OCI-LY1 (cell line): ENCODE results near the gene TRIM63.

Experiments used
- H2AFZ ChIP-seq: fragments of 200-600 bp; sonication (generic), shearing (Covaris generic); 2 replicates; pipeline ENCODE4 v1.6.0; 2014; ENCODE audit warnings: antibody characterized with exemption, mild to moderate bottlenecking, low read length
- H3F3A ChIP-seq: fragments of 200-600 bp; sonication (generic), shearing (Covaris generic); 2 replicates; pipeline ENCODE4 v1.6.0; 2014; ENCODE audit warnings: mild to moderate bottlenecking, antibody characterized with exemption, low read length, moderate library complexity; ENCODE audit not compliant: insufficient read depth
- H3K27ac ChIP-seq: fragments of 200-600 bp; sonication (generic); 2 replicates; pipeline ENCODE4 v1.5.1; 2014; ENCODE audit warnings: low read length, mixed run types, mild to moderate bottlenecking, low read depth; ENCODE audit not compliant: poor library complexity, severe bottlenecking
- H3K27me3 ChIP-seq: fragments of 200-600 bp; sonication (generic); 2 replicates; pipeline ENCODE4 v1.6.0; 2014; ENCODE audit warnings: antibody characterized with exemption, mild to moderate bottlenecking, low read length, moderate library complexity; ENCODE audit not compliant: insufficient read depth
- H3K36me3 ChIP-seq: fragments of 200-600 bp; sonication (generic); 2 replicates; pipeline ENCODE4 v1.6.1; 2014; ENCODE audit warnings: mild to moderate bottlenecking, antibody characterized with exemption, low read length, moderate library complexity, mixed read lengths; ENCODE audit not compliant: insufficient read depth
- H3K4me1 ChIP-seq: fragments of 200-600 bp; sonication (generic); 2 replicates; pipeline ENCODE4 v1.5.1; 2014; ENCODE audit warnings: mild to moderate bottlenecking, low read length, moderate library complexity; ENCODE audit not compliant: insufficient read depth, severe bottlenecking
- H3K4me2 ChIP-seq: fragments of 200-600 bp; sonication (generic), shearing (Covaris generic); 2 replicates; pipeline ENCODE4 v1.6.1; 2014; ENCODE audit warnings: low read length
- H3K4me3 ChIP-seq: fragments of 200-600 bp; sonication (generic); 2 replicates; pipeline ENCODE4 v1.5.1; 2014; ENCODE audit warnings: low read length, low read depth, mild to moderate bottlenecking, mixed read lengths; ENCODE audit not compliant: poor library complexity, severe bottlenecking
- H3K79me2 ChIP-seq: fragments of 200-600 bp; shearing (Covaris generic); 2 replicates; pipeline ENCODE4 v1.6.1; 2016; ENCODE audit warnings: mixed run types, low read length, mixed read lengths; ENCODE audit not compliant: insufficient read depth
- H3K9ac ChIP-seq: fragments of 200-600 bp; sonication (generic), shearing (Covaris generic); 2 replicates; pipeline ENCODE4 v1.6.1; 2014; ENCODE audit warnings: mild to moderate bottlenecking, low read length, mixed read lengths
- H3K9me2 ChIP-seq: fragments of 200-600 bp; sonication (generic), shearing (Covaris generic); 2 replicates; pipeline ENCODE4 v1.6.1; 2014; ENCODE audit warnings: low read depth, mild to moderate bottlenecking, low read length, mixed read lengths
- H3K9me3 ChIP-seq: fragments of 200-600 bp; shearing (Covaris generic); 2 replicates; pipeline ENCODE4 v1.6.1; 2014; ENCODE audit warnings: low read length, mixed read lengths
- H4K20me1 ChIP-seq: fragments of 200-600 bp; sonication (generic), shearing (Covaris generic); 2 replicates; pipeline ENCODE4 v1.6.0; 2016; ENCODE audit warnings: mild to moderate bottlenecking, low read length; ENCODE audit not compliant: insufficient read depth
- CTCF ChIP-seq: fragments of 200-600 bp; sonication (generic), shearing (Covaris generic); IDR thresholded peaks from 2 replicates; pipeline ENCODE4 v1.5.1; 2017; ENCODE audit warnings: mild to moderate bottlenecking, antibody characterized with exemption, low read length, moderate library complexity, mixed read lengths
- EZH2 ChIP-seq: fragments of 200-600 bp; sonication (generic), shearing (Covaris generic); IDR thresholded peaks from 2 replicates; pipeline ENCODE4 v1.8.0; 2017; ENCODE audit warnings: borderline replicate concordance, mixed run types, mild to moderate bottlenecking, antibody characterized with exemption, low read length, moderate library complexity, mixed read lengths

The TRIM63 gene

DNA sequence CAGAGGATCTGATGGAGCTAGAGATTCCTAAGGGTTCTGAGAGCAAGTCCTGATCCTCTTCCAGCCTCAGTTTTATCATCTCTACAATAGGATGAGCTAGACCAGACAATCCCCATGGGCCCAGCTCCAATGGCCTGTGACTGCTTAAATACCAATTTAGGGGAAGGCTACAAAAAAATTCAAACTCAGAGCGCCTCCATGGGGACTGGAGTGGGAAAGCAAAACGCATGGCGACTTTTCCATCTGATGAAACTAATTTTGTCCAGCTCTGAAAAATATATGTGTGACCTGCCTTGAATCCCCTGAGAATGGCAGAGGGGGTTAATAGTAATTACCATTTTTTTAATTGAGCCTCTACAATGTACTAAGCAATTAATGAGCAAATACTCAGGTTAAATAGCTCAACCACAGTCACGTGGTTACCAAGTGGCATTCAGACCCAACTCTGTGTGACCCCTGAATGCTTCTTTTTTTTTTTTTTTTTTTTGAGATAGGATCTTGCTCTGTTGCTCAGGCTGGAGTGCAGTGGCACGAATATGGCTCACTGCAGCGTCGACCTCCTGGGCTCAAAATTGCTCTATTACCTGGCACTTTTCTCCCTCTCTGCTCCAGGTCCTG lies 37.5 kb downstream of the TRIM63 start:
- H3K9ac ChIP-seq: no peak overlapping the region
- no peaks in the 10 kb centered on the region for H3K9me2 ChIP-seq
- no peak overlapping the region for H3K27ac ChIP-seq
- H3F3A ChIP-seq: no peaks in the 10 kb centered on the region
- H3K79me2 ChIP-seq: no peaks in the 10 kb centered on the region
- no peaks in the 10 kb centered on the region for H3K36me3 ChIP-seq
- no peaks in the 10 kb centered on the region for H3K9me3 ChIP-seq
- H3K4me3 ChIP-seq: no peak overlapping the region
- H3K4me1 ChIP-seq: peaks cover 4% of the 10 kb centered on the region
- no peak overlapping the region for H3K4me2 ChIP-seq
- H3K27me3 ChIP-seq: no peaks in the 10 kb centered on the region
- TF ChIP-seq CTCF (peak; percentile 25; the same call in 1 of the 2 replicates), EZH2 (no peak)
- H4K20me1 ChIP-seq: no peaks in the 10 kb centered on the region
- no peak overlapping the region for H2AFZ ChIP-seq

- H3K27me3 ChIP-seq: no peaks in the 10 kb centered on the region
- no peak overlapping the region for H2AFZ ChIP-seq
- no peaks in the 10 kb centered on the region for H3K79me2 ChIP-seq
- no peaks in the 10 kb centered on the region for H3K36me3 ChIP-seq
- H3K4me2 ChIP-seq: no peak overlapping the region
- TF ChIP-seq CTCF: no peak
- no peak for TF ChIP-seq EZH2
- H3K9ac ChIP-seq: no peak overlapping the region
- H3K4me1 ChIP-seq: no peaks in the 10 kb centered on the region
- no peak overlapping the region for H3K27ac ChIP-seq
- H3K9me3 ChIP-seq: no peaks in the 10 kb centered on the region
- H3K4me3 ChIP-seq: no peak overlapping the region
- H4K20me1 ChIP-seq: no peaks in the 10 kb centered on the region
- no peaks in the 10 kb centered on the region for H3F3A ChIP-seq
- H3K9me2 ChIP-seq: no peaks in the 10 kb centered on the region
Measured at GRCh38 chr1:26029054-26029863, 38.2 kb downstream of the TRIM63 start.

DNA sequence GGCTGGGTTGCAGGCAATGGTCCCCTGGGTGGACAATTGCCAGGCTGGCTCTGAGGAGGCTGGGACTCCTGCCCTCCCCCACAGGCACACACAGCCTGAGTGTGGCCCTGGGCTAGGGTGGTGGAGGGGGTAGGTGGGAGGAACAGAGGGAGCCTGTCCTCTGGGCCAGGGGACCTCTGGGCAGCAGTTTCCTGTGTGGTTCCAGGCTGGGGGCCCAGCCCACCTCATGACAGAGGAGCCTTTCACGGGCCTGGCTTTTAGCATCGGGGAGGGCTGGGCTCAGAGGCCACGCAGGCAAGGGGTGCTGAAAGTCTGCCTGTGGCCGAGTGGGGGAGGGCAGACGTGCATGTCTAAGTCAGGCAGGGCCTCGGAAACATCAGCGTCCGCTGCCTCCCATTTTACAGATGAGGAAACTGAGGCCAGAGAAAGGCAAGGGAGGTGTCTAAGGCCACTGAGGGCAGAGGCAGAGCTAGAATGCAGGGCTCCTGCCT lies 38.9 kb downstream of the TRIM63 start:
- H3K79me2 ChIP-seq: no peaks in the 10 kb centered on the region

More for the DNA sequence above, 38.9 kb downstream of the TRIM63 start:
- Histone ChIP-seq H2AFZ (no peak overlapping the region), H3F3A (no peaks in the 10 kb centered on the region), H3K4me2 (no peak overlapping the region), H3K27me3 (no peaks in the 10 kb centered on the region), H3K4me3 (no peak overlapping the region), H3K4me1 (no peaks in the 10 kb centered on the region), H3K9me3 (no peaks in the 10 kb centered on the region), H3K9ac (no peak overlapping the region), H3K36me3 (no peaks in the 10 kb centered on the region), H3K9me2 (no peaks in the 10 kb centered on the region), H4K20me1 (no peaks in the 10 kb centered on the region), H3K27ac (no peak overlapping the region)
- TF ChIP-seq EZH2: no peak
- no peak for TF ChIP-seq CTCF
